Measurements from ENCODE around the gene PBX4. TPM values are rescaled to one million over a fixed set of nuclear protein-coding genes. Genes with fewer than 3 reads are reported as not detected.

The PBX4 gene
- total and polyA plus RNA-seq, 2 experiments from 2014 or later = 2.6 to 4.1 TPM

DNA sequence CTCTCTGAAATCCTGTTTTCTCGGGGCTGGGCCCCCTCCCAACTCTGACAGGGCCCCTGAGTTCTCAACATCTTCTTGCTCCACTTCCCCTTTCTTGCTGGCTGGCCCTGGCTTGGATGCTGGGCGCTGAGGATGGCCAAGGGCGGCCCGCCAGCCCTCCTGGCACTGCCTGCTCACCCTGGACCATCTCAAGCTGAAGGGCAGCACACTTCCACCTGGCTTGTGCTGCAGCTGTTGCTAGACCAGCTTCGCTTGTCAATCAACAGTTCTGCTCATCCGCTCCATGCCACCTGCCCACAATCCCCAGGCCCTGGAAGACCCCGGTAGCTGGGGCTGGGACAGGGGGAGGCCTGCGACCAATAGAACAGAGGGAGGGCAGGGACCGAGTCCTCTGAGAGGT lies 31.8 kb upstream of the PBX4 start:
- Histone ChIP-seq H3K4me3 (no peak overlapping the region), H3K9me2 (ENCODE audit: insufficient read depth) (no peaks in the 10 kb centered on the region), H3F3A (replicated peaks; ENCODE audit: low read depth) (0 out of 2 replicates have a peak, but pooled peaks cover 2% of the 10 kb centered on the region), H3K27ac (ENCODE audit: low read depth) (no peak overlapping the region), H3K4me2 (no peak overlapping the region), H4K20me1 (replicated peaks; ENCODE audit: insufficient read depth) (peaks cover 6% of the 10 kb centered on the region; the same call in 1 of the 2 replicates), H3K79me2 (replicated peaks; ENCODE audit: insufficient read depth) (no peaks in the 10 kb centered on the region), H3K4me1 (ENCODE audit: insufficient read depth) (no peaks in the 10 kb centered on the region), H3K36me3 (ENCODE audit: insufficient read depth) (peaks cover 18% of the 10 kb centered on the region), H2AFZ (no peak overlapping the region), H3K27me3 (ENCODE audit: insufficient read depth) (no peaks in the 10 kb centered on the region)
- no peak overlapping the region for H3K27ac Mint-ChIP-seq
- ATAC-seq (no peak), DNase-seq (ENCODE audit: low spot score) (no peak)
- no peaks in the 10 kb centered on the region for H3K4me1 Mint-ChIP-seq
- H3K9me3 Mint-ChIP-seq = no peaks in the 10 kb centered on the region
- peaks cover 16% of the 10 kb centered on the region for H3K27me3 Mint-ChIP-seq (ENCODE audit: insufficient read depth, low read depth, poor library complexity)
- H3K4me3 Mint-ChIP-seq = no peak overlapping the region
- TF ChIP-seq POLR2AphosphoS5 (IDR thresholded peaks at IDR 0.05; ENCODE audit: low read depth) (no peak), ZNF114 (CRISPR knock-in tag; IDR thresholded peaks at IDR 0.05) (no peak), EZH2 (IDR thresholded peaks at IDR 0.05; ENCODE audit: low read depth, unreplicated experiment) (no peak), CREB1 (CRISPR knock-in tag; IDR thresholded peaks at IDR 0.05; ENCODE audit: low read depth) (no peak), STAT1 (IDR thresholded peaks at IDR 0.05; ENCODE audit: unreplicated experiment) (no peak), ZNF331 (CRISPR knock-in tag; IDR thresholded peaks at IDR 0.05; ENCODE audit: low read depth) (no peak)
- TF ChIP-seq, protein P1, sequence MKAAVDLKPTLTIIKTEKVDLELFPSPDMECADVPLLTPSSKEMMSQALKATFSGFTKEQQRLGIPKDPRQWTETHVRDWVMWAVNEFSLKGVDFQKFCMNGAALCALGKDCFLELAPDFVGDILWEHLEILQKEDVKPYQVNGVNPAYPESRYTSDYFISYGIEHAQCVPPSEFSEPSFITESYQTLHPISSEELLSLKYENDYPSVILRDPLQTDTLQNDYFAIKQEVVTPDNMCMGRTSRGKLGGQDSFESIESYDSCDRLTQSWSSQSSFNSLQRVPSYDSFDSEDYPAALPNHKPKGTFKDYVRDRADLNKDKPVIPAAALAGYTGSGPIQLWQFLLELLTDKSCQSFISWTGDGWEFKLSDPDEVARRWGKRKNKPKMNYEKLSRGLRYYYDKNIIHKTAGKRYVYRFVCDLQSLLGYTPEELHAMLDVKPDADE (IDR thresholded peaks at IDR 0.05) = no peak
- H3K36me3 Mint-ChIP-seq (ENCODE audit: low read depth) = peaks cover 80% of the 10 kb centered on the region

DNA sequence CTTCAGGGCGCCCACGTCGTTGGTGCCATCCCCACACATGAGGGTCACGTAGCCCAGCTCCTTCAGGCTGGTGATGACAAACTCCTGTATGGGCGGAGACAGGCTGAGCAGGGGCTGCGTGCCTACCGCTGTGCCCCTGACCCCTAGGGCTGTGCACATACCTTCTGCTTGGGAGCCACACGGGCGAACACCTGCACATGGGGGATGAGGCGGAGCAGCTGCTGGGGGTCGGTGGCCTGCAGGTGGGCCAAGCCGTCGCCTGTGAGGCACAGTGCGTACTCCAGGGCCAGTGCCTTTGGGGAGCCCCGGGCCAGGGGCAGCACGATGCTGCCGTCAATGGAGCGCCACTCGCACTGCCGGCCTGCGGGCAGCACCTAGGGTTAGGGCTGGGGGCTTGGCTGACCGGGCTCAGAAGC lies 31.1 kb upstream of the PBX4 start:
- DNase-seq (ENCODE audit: low spot score) (no peak), ATAC-seq (no peak)
- Mint-ChIP-seq H3K36me3 (ENCODE audit: low read depth) (peaks cover 79% of the 10 kb centered on the region), H3K27ac (no peak overlapping the region), H3K4me3 (no peak overlapping the region), H3K4me1 (no peaks in the 10 kb centered on the region), H3K27me3 (ENCODE audit: insufficient read depth, low read depth, poor library complexity) (peaks cover 16% of the 10 kb centered on the region), H3K9me3 (no peaks in the 10 kb centered on the region)
- TF ChIP-seq, protein P2, sequence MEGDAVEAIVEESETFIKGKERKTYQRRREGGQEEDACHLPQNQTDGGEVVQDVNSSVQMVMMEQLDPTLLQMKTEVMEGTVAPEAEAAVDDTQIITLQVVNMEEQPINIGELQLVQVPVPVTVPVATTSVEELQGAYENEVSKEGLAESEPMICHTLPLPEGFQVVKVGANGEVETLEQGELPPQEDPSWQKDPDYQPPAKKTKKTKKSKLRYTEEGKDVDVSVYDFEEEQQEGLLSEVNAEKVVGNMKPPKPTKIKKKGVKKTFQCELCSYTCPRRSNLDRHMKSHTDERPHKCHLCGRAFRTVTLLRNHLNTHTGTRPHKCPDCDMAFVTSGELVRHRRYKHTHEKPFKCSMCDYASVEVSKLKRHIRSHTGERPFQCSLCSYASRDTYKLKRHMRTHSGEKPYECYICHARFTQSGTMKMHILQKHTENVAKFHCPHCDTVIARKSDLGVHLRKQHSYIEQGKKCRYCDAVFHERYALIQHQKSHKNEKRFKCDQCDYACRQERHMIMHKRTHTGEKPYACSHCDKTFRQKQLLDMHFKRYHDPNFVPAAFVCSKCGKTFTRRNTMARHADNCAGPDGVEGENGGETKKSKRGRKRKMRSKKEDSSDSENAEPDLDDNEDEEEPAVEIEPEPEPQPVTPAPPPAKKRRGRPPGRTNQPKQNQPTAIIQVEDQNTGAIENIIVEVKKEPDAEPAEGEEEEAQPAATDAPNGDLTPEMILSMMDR (conservative IDR thresholded peaks at IDR 0.05; ENCODE audit: low read depth in 2 of 2) = no peak
- 0 out of 2 replicates have a peak, but pooled peaks have one; percentile 1 for TF ChIP-seq POLR2AphosphoS5 (IDR thresholded peaks at IDR 0.05; ENCODE audit: low read depth)
- no peaks in the 10 kb centered on the region for H3K9me2 ChIP-seq (ENCODE audit: insufficient read depth)
- H3K4me3 ChIP-seq = no peak overlapping the region
- no peaks in the 10 kb centered on the region for H3K79me2 ChIP-seq (replicated peaks; ENCODE audit: insufficient read depth)
- H3K27me3 ChIP-seq (ENCODE audit: insufficient read depth) = no peaks in the 10 kb centered on the region
- peaks cover 6% of the 10 kb centered on the region; the same call in 1 of the 2 replicates for H4K20me1 ChIP-seq (replicated peaks; ENCODE audit: insufficient read depth)
- no peak overlapping the region for H3K27ac ChIP-seq (ENCODE audit: low read depth)
- no peak overlapping the region for H3K4me2 ChIP-seq
- no peak overlapping the region for H2AFZ ChIP-seq
- peaks cover 18% of the 10 kb centered on the region for H3K36me3 ChIP-seq (ENCODE audit: insufficient read depth)
- no peaks in the 10 kb centered on the region for H3K4me1 ChIP-seq (ENCODE audit: insufficient read depth)
- H3F3A ChIP-seq (replicated peaks; ENCODE audit: low read depth) = peaks cover 7% of the 10 kb centered on the region; the same call in 1 of the 2 replicates

All from GM23338 (cell line).